Cardiac septum (tissue), 1 donor: ENCODE data around the gene CAPG. TPM values are rescaled to one million over a fixed set of nuclear protein-coding genes. Genes with fewer than 3 reads are reported as not detected.
"Not testable (repeated sequence)": the region's sequence is repeated elsewhere in the genome, so short reads cannot be mapped to it uniquely, and the experiment has no call there.

Experiments
- DNase-seq: peaks from one replicate; pipeline ENCODE4 v3.0.0-alpha.2; 2020; ENCODE audit warnings: low spot score
- intact Hi-C: fragments of 100-400 bp; cut with DNase I; formaldehyde crosslinking; loops from one replicate; pipeline ENCODE4 v1.14.0; 2022
- total RNA-seq: library from RNA; stranded (reverse); fragmentation: NEBNext Ultra II Directional; extraction: Animal tissue kit (Norgen Biotek cat#: 25700); gene quantifications from one replicate; pipeline ENCODE4 v1.2.1, GENCODE V29; 2021
- donor health status: DM: no; HTN: no; CAD: no.

CAPG gene
- total RNA-seq, 1 donor from 2014 or later, result 7.4 TPM

DNA sequence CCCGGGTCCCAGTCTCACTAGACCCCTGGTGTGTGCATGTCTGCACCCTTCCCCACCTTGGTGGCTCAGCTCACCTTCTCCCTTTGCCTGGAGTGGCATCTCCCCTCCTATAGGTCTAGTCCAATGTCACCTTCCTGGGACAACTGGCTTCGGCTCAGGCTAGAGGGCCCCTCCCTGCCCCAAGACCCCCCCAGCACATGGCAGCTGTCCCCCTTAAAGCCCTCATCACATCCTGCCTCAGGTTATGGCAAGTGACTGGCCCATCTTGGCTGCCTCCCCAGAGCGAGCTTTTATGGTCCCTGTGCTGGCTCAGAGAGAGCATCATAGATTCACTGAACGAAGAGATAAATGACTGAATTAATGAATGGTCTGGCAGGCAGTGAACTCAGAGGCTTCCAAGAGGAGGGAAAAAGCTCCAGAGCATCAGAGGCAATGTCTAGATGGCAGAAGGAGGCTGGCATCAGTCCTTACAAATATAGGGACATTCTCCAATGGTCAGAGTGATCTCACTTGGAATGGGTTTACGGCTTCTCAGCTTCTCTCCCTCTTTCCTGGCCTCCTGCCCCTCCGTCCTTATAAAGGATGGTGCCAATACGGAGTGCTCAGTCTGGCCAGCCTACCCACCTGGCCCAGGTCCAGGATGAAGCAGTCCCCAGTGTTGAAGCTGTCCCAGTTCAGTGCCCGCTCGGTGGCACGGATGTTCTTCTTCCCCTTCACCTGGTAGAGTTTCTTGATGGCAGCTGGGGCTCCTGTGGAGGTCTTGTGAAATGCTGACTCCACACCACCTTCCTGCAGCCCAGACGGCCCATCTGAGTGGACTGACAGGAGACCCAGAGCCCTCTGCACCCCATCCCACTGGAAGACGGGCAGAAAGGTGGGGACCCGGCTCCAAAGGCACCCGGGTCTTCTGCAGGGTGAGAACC is 9.4 kb downstream of the CAPG start:
- intact Hi-C loops, result no loop called here
- DNase-seq, result no peak

DNA sequence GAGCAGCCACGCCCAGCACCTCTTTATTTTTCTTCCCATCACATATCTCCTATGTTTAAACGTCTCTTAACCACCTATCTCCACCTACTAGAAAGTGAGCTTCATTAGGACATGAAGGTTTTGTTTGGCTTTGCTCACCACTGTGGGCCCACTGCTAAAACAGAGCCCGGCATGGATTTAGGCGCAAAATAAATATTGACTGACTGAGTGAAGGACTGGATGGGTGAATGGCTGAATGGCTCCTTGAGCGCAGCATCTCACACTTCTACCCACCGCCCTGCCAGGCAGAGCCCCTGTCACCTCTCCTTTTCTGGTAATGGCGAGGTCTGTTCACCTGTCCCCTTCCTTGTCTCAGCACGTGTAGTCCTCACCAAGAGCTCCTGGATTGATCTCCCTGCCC is 10.1 kb downstream of the CAPG start:
- no peak for DNase-seq
- intact Hi-C loops, result no loop called here

DNA sequence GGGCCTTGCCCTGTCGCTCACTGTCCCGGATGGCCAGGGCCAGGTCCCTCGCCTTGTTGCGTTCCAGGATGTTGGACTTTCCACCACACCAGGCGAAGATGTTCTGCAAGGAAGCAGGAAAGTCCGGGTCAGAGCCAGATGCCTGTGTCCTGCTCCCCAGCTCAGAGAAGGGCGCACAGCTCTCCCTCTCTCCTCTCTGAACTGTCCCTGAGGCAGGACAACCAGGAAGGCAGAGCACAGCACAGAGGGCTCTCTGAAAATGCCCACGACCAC is 11.0 kb downstream of the CAPG start:
- intact Hi-C loops, result no loop called here
- DNase-seq, result no peak

DNA sequence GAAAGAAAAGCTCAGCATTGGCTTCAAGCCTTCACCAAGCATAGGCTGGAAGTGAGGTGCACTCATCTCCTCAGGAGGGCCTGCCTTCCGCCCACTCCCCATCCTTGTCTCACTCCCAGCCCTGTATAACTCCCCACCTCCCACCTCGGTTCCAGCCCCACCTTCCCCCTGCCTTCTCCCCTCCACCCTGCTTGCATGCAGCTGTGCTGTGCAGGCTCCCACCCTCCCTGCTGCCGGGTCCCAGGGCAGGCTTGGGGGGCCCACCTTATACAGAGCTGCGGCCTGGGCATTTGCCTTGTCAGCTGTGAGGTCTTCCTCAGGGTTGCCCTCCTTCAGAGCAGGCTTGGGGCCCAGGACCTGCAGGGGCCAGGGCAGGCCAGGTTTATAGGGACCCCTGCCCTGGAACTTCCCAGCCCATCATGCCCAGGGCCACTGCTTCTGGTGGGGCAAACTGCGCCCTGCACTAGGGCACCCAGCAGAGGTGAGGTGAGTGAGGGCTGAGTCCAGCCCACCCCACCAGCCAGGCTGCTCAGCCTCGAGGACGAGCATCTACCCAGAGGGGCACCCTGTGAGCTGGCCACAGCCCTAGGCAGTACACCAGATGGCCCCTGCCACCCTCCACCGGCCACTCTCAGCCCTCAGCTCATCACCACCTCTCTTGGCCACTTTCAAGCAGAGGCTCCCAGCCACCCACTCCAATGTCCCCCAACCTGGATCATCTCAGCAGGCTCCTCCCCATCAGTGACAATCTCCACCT is 11.6 kb downstream of the CAPG start:
- intact Hi-C loops, result no loop called here

DNA sequence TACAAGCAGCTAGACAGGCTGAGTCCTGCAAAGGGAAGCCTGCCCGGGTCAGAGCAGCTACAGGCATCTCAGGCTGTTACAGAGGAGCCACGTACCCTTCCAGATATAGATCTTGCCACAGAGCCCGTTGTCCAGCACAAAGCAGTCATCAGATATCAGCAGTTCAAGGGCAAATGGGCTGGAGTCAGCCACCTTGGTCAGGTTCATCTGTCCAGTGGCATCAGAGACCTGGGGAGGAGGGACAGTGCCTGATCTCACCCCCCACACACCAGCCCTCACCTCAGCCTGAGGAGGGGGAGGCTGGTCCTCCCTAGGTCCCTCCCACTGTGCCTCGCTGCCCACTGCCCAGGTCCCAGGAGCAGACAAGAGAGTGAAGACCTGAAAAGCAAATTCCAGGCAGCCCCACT is 12.2 kb downstream of the CAPG start:
- no peak for DNase-seq
- intact Hi-C loops, result no loop called here

More for the DNA sequence above, 11.6 kb downstream of the CAPG start:
- no peak for DNase-seq

DNA sequence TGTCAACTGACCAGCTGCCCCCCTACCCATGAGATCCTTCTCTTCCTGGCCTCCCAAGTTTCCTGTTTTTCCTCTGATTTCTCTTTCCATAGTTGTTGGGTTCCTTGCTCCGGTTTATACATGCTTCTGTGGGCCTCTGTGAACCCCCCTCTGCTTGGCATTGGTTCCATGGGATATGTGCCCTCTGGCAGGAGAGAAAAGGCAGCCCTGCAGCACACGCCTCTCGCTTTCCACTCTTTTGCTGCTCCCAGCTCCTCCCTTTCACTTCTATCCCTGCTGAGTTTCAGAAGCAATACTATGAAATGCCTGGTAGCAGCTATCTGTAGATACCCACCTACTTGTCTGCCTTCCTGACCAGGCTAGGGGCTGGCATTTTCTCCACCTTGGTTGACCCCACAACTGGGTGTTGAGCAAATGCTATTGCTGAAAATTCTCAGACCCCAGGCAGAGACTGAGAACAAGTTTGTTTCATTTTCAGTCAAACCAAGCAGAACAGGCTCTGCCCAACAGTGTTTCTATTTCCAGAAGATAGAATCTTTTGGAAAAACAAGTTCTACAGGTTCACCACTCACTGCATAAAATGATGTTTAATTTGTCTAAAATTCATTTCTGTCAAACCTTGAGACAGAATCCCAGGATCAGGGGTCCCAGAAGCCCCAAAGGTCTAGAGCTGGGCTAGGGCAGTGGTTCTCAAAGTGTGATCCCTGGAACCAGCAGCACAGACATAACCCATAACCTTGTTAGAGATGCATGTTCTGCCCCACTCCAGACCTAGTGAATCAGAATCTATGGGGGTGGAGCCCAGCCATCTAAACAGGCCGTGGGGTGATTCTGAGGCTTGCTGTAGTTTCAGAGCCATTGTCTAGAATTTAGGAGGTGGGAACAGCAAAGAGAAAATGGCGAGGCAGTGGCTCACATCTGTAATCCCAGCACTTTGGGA is 13.4 kb downstream of the CAPG start:
- DNase-seq, result no peak
- intact Hi-C loops, result no loop called here

DNA sequence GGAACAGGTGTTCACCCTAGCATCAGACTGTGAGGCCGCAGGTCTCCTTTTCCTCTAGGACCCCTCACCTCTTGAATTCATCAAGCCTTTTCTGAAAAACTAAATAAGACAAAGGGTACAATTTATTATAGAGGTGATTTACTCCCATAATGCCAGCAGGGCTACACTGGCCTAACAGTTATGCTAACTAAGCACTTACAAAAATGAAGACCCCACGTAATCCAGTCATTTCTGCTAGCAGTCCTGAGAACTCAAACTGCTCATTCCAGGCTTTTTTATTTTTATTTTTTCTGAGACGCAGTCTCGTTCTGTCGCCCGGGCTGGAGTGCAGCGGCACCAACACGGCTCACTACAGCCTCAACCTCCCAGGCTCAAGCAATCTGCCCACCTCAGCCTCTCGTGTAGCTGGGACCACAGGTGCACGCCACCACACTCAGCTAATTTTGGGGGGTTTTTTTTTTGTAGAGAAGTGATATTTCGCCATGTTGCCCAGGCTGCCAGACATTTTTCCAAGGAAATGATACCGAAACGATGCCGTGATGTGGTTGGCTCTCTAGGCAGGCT is 14.2 kb downstream of the CAPG start:
- no peak for DNase-seq
- intact Hi-C loops, result no loop called here

DNA sequence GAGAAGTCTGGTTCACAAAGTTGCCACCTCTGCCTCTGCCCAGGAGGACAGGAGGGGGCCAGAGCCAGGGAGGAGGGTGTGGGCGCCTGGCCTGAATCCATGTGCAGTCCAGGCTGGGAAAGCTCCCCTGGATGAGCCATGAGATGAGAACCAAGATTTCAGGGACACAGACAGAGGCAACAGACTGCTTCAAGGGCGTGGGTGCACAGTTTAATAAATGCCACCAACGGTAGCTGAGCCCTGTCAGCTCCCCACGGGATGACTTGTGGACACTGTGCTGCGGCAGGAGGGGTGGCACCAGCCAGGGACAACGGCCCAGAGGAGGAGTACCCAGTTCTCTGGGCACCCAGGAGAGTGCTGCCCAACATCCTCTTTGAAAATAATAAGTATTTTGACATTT is 15.2 kb downstream of the CAPG start:
- intact Hi-C loops, result no loop called here
- DNase-seq, result no peak

DNA sequence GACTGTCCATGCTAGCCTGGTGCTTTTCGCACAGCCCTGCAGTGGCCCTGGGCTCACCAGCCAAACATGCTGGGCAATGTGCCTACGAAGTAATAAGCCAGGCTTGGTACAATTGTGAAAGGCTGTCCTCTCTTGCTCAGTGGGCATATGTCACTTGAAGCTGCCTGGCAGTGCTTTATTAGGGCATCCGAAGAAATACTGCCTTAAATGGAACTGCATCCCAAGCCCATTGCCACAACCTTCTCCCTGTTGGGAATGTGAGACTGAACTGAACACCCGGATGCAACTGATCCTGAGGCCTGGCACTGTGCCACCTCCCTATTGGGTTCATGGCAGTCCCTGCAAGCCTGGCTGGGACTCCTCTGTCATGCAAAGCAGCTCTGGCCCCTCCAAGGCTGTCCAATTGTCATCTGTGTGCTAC is 15.9 kb downstream of the CAPG start:
- DNase-seq, result no peak
- intact Hi-C loops, result no loop called here

DNA sequence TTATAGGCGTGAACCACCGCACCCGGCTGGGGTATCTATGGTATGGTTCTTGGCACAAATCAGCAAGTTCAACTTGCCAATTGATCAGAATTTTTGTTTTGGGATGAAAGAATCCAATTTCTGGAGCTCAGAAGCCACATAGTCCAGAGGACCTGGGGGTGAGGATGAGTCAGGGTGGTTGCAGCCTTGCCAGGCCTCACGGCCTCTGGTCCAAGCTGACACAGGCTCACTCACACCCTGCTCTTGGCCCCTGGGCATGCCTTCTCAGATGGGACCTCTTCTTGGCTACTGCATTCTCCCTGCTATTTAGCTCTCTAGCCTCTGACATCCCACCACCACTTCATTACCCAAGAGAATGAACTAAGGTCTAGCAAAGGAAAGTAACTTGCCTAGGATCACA is 16.3 kb downstream of the CAPG start:
- no peak for DNase-seq
- intact Hi-C loops, result no loop called here

DNA sequence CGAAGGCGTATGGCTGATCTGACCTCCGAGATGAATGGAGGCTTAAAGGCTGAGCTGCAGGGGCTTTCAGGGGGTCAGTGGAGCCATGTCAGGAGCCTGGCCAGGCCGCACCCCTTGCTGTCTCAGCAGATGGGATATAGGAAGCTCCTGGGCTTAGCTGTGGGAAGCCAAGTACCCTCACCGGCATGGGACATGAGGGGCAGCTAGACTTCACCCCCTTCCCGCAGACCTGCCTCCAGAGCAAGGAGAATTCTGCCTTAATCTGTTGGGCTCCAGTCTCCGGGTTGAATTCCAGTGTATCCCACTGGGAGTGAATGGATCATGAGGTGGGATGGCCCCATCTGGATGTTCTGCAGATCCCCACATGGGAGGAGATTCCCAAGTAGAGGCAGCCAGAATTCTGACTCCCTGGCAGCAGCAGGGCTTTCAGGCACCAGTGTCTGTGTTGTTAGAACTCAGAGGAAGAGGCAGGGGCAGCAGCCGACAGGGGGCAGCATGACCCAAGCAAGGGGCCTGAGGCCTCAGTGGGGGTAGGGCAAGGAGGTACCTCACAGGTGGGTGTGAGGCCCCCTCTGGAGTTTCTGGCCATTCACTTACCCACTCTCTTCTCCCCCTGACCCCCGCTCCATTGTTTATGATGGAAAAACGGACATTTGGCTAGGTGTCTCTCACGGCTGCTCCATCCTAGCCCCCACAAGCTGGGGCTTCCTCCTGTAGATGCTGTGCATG is 19.1 kb downstream of the CAPG start:
- DNase-seq, result no peak

DNA sequence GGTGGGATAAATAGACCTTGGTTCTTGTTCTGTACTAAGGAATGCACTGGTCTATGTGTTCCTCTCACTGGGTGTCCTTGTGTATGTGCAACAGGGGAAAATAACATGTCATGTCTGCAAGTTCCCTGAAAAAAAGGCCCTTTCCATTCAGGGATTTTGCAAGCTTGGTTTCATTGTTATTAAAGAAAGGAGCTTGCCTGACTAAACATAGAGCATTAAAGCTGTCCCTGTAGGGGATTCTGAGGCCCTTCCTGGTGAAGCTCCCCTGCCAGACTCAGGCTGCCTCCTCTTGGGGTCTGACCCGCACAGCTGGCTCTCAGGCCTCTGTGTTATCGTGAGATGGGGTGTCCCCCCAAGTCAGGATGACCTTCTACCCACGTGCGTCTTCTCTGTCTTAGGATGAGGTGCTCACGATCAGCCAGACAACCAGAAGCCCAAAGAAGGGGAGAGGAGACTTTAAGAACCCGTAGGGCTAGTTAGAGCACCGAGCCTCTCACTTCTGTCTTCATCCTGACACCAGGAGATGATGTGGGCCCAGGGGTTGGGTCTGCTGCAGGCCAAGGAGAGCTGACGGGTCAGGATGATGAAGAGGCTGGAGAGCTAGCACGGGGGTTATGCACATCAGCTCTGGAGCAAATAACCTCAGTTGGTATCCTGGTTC is 21.2 kb downstream of the CAPG start:
- DNase-seq, result no peak

More for the DNA sequence above, 19.1 kb downstream of the CAPG start:
- intact Hi-C loops, result no loop called here

DNA sequence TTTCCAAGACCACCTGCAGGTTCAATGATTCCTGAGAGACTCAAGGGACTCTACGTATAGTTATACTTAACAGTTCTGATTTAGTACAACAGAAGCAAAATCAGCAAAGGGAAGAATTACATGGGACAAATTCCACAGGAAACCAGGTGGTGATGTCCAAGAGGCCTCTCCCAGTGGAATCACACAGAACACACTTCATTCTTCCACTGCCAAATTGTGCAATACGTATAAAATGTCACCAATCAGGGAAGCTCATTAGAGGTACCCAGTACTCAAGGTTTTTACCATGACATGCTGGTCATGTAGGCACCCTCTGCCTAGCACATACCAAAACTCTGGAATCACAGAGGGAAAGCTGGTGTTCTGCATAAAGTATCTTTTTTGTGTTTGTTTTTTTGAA is 22.4 kb downstream of the CAPG start:
- intact Hi-C loops, result no loop called here
- DNase-seq, result no peak

More for the DNA sequence above, 21.2 kb downstream of the CAPG start:
- intact Hi-C loops, result no loop called here

DNA sequence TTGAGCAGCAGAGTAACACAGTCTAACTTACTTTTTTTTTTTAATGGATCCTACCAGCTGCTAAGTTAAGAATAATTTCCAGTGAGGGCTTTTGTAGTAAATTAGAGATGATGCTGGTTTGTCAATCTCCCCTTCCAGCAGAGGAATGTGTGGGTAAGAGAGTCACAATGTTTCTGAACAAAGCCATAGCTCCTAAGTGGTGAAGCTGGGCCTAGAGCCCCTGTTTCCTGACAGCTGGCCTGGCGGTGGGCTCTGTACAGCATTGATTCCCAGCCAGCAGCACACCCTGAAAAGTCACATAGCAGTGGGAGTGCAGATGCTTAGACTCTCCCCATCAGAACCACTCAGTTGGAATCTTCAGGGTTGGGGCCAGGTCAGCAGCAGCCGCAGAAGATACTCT is 24.4 kb downstream of the CAPG start:
- DNase-seq, result no peak
- intact Hi-C loops, result no loop called here

DNA sequence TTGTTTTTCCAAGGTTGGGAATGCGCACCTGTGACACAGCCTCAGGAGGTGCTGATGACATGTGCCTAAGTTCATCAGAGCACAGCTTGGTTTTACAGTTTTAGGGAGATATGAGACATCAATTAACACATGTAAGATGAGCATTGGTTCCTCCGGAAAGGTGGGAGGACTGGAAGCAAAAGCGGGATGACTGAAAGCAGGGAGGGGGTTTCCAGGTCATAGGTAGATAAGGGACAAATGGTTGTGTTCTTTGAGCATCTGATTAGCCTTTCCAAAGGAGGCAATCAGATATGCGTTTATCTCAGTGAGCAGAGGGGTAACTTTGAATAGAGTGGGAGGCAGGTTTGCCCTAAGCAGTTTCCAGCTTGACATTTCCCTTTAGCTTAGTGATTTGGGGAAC is 26.3 kb downstream of the CAPG start:
- intact Hi-C loops, result no loop called here
- DNase-seq, result no peak

DNA sequence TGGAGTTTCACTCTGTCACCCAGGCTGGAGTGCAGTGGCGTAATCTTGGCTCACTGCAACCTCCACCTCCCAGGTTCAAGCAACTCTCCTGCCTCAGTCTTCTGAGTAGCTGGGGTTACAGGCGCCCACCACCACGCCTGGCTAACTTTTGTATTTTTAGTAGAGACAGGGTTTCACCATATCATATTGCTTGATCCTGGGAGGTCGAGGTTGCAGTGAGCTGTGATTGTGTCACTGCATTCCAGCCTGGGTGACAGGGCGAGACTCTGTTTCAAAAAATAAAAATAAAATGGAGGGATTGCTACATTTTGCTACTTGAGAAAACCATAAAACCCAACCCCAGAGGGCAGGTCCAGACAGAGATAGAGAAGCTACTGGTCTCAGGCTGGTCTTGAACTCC is 27.0 kb downstream of the CAPG start:
- intact Hi-C loops, DNase-seq: not testable (repeated sequence)

DNA sequence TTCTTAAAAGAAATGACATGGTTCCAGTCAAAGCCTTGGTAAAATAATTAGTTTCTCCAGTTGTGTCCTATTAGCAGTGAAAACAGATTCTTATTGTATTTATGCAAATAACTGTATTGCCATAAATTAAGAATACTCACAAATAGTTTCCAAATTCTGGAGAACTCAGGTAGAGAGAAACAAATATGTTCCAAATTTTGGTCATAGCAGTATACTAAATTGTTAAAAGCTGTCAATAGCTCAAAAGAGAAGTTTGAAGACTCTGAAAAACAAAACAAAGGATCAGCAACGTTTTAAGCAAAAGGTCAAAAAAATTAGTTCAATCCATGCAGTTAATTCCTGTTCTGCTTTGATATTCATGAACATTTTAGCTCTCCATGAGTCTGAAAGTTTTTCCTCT is 30.1 kb downstream of the CAPG start:
- DNase-seq, result no peak
- intact Hi-C loops, result no loop called here

DNA sequence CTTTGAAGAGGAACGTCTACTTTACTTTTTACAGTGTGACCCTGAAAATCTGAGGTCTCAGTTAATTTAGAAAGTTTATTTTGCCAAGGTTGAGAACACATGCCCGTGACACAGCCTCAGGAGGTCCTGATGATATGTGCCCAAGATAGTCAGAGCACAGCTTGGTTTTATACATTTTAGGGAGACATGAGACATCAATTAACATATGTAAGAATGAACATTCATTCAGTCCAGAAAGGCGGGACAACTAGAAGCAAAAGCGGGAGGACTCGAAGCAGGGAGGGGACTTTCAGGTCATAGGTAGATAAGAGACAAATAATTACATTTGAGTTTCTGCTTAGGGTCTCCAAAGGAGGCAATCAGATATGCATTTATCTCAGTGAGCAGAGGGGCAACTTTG is 31.9 kb downstream of the CAPG start:
- intact Hi-C loops, result no loop called here
- DNase-seq, result no peak

DNA sequence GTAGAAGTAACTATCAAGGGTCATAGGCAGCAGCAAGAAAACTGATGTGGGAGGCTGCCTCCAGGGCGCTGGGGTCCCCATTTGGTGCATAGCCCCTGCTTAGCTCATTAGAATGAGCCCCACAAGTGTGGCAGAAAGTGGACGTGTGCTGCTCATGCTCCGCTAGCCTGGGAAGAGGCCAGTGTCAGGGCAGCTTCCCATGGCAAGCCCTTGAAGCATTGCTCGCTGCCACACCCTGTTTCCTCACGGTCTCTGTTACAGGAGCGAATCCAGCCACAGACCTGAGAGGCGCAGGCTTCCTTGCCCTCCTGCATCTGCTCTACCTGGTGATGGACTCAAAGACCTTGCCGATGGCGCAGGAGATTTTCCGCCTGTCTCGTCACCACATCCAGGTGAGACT is 33.1 kb downstream of the CAPG start:
- intact Hi-C loops, result no loop called here
- DNase-seq, result no peak
